Hair follicular keratinocyte (primary cell): ENCODE data around the gene NCBP1. TPM values are rescaled to one million over a fixed set of nuclear protein-coding genes. Genes with fewer than 3 reads are reported as not detected.

Experiments
- total RNA-seq: library from RNA; depleted of rRNA; stranded (reverse); fragments of >200 nt; gene quantifications from 2 replicates; pipeline ENCODE4 v1.2.3, GENCODE V29; 2015

The NCBP1 gene, protein sequence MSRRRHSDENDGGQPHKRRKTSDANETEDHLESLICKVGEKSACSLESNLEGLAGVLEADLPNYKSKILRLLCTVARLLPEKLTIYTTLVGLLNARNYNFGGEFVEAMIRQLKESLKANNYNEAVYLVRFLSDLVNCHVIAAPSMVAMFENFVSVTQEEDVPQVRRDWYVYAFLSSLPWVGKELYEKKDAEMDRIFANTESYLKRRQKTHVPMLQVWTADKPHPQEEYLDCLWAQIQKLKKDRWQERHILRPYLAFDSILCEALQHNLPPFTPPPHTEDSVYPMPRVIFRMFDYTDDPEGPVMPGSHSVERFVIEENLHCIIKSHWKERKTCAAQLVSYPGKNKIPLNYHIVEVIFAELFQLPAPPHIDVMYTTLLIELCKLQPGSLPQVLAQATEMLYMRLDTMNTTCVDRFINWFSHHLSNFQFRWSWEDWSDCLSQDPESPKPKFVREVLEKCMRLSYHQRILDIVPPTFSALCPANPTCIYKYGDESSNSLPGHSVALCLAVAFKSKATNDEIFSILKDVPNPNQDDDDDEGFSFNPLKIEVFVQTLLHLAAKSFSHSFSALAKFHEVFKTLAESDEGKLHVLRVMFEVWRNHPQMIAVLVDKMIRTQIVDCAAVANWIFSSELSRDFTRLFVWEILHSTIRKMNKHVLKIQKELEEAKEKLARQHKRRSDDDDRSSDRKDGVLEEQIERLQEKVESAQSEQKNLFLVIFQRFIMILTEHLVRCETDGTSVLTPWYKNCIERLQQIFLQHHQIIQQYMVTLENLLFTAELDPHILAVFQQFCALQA
- total RNA-seq, result 27.1 and 29.8 TPM in 2 replicates

DNA sequence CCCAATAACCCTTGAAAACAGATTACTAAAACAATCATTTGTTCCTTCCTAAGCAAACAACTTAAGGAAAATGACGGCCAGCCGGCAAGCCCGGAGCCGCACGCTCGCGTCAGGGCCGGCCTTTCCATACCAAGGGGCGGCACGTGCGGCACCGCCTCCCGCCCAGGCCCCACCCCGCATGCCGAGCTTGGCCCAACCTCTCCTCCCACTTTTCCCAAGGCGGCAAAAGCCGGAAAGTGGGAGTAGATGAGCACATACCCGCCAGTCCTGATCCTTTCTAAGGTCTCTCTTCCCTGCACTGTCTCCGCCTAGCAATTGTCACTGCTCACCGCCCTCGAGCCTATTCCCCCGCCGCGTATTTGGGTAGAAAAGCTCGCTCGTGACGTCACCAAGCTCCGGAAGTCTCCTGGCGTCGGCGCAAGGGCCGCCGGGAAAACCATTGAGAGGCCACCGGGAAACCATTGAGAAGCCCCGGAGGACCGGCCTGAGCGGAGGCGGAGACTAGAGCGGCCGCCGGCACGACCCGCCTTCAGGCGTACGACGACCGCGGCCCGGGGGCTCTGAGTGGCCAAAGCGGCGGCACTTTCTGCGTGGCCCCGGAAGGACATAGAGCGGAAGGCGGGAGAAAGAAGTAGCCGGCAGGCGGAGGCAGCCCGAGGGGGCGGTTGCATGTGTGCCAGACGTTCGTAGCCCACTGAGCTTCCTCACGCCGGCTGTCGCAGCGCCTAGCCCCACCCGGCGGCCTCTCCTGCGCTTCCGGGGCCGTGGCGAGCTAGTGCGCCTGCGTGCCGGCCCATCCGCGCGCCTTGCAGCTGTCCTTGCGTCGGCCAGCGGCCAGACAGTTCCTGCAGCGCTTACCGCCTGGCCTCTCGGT, at the start of gene NCBP1, which contains the start of gene TSTD2:
Gene NCBP1, plus strand, starts transcription at position 837 of the 874 bp plus-strand sequence. CDS start 61 bp downstream, outside the sequence.
Gene TSTD2, minus strand, starts transcription at position 384 of the 874 bp plus-strand sequence. CDS start 5,806 bp downstream, outside the sequence.

DNA sequence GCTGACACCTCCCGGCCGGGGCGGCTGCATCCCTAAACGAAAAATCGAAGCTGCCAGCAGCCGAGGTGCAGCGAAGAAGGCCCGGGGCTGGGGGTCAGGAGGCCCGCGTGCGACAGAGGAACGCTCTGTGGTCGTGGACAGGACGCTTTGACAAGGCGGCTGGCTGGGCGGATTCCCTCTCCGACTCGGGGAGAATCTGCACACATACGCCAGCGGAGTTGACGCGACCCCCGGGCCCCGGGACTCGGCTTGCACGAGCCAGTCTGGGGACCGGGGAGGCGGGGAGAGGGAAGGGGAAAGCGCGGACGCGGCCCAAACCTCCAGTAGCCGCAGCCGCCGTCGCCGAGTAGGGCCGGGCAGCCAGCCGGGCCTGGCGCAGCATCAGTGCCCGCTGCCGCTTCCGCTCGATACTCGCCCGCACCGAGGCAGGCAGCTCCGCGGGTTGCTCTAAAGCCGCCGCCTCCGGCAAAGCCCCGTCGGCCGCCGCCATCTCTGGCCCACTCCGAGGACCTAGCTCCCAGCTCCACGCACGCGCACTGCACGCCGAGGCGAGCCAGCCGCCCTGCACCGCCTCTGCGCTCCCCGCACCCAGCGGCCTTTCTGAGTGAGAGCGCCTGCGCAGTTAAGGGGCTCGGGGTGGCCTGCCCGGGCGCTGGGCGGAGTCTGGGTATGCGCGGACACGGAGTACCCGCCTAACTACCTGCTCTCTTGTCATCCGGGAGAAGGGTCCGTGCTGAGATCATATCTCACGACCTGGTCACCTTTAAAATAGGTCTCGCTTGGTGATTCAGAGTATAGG, 63.4 kb downstream of the NCBP1 start, which contains the start of gene XPA:
Gene XPA, minus strand, starts transcription at position 538 of the 799 bp plus-strand sequence. Its CDS starts 48 bp downstream, at position 490.

Other genes starting within 250 kb of the NCBP1 start
- 3.0 and 4.6 TPM in 2 replicates for gene TDRD7, start 221.7 kb upstream of the NCBP1 start, total RNA-seq
- not detected in 2 replicates for gene TMOD1, start 132.2 kb upstream of the NCBP1 start, total RNA-seq
- 5.8 and 9.3 TPM in 2 replicates for gene TSTD2, start 453 bp upstream of the NCBP1 start, total RNA-seq
- gene XPA, start 63.5 kb downstream of the NCBP1 start, total RNA-seq, result 2.8 and 4.5 TPM in 2 replicates
- gene FOXE1, start 219.4 kb downstream of the NCBP1 start, total RNA-seq, result 12.4 and 16.9 TPM in 2 replicates